H1 (cell line): ENCODE results near the gene TRABD2B. TPM values are rescaled to one million over a fixed set of nuclear protein-coding genes. Genes with fewer than 3 reads are reported as not detected.

Experiments used
- CHD1 ChIP-seq: IDR thresholded peaks from 2 replicates; pipeline ENCODE4 v1.6.1; 2012; ENCODE audit warnings: low read depth, low read length, improper control_type of control experiment
- CHD2 ChIP-seq: IDR thresholded peaks from 2 replicates; pipeline ENCODE4 v1.6.1; 2012; ENCODE audit warnings: low read length, improper control_type of control experiment
- FOSL1 ChIP-seq: IDR thresholded peaks from 2 replicates; pipeline ENCODE4 v1.6.1; 2011; ENCODE audit warnings: mild to moderate bottlenecking, low read depth, low read length, moderate library complexity; ENCODE audit not compliant: insufficient read depth
- GTF2F1 ChIP-seq: IDR thresholded peaks from 2 replicates; pipeline ENCODE4 v1.6.1; 2012; ENCODE audit warnings: low read depth, low read length, improper control_type of control experiment, borderline replicate concordance
- HDAC2 ChIP-seq, 2 experiments: fragments of 300-600 bp in 1 of 2; sonication (generic) in 1 of 2; IDR thresholded peaks; 2 replicates each; pipeline ENCODE4 v1.6.1; 2011 to 2012; ENCODE audit warnings: low read depth in 2 of 2, low read length in 2 of 2, mild to moderate bottlenecking in 2 of 2, moderate library complexity in 2 of 2, borderline replicate concordance in 1 of 2, inconsistent platforms in 1 of 2
- JUND ChIP-seq: IDR thresholded peaks from 2 replicates; pipeline ENCODE4 v1.6.1; 2011; ENCODE audit warnings: mild to moderate bottlenecking, improper control_type of control experiment, low read length
- POU5F1 ChIP-seq: IDR thresholded peaks from 2 replicates; pipeline ENCODE4 v1.6.1; 2011; ENCODE audit warnings: low read depth, mild to moderate bottlenecking, low read length, moderate library complexity
- SP1 ChIP-seq: IDR thresholded peaks from 2 replicates; pipeline ENCODE4 v1.6.1; 2011; ENCODE audit warnings: low read depth, low read length
- TCF12 ChIP-seq: IDR thresholded peaks from 2 replicates; pipeline ENCODE4 v1.6.1; 2011; ENCODE audit warnings: low read depth, mild to moderate bottlenecking, low read length
- polyA plus RNA-seq, 7 experiments: library from polyadenylated mRNA; depleted of rRNA in 3 of 7; stranded (reverse) in 5 of 7; unstranded in 2 of 7; fragments of >200 nt in 5 of 7; fragments of 200-250 nt in 2 of 7; gene quantifications; 1 replicate in 5 of 7; 2 replicates in 1 of 7; 4 replicates in 1 of 7; pipeline versions ENCODE4 v1.2.1 to v1.2.3, GENCODE V29; 2011 to 2013; ENCODE audit warnings: missing spikeins in 2 of 7, mixed read lengths in 2 of 7
- total RNA-seq: library from RNA; stranded (reverse); fragmentation: NEBNext Ultra II Directional; extraction: Animal tissue kit (Norgen Biotek cat#: 25700); gene quantifications from 2 replicates; pipeline ENCODE4 v1.2.1, GENCODE V29; 2021
- TF ChIP-seq, protein P1 (sequence below): fragments of 300-600 bp; sonication (generic); IDR thresholded peaks from 2 replicates; pipeline ENCODE4 v1.7.1; 2012; ENCODE audit warnings: low read length, moderate library complexity, mild to moderate bottlenecking, inconsistent platforms; ENCODE audit not compliant: insufficient replicate concordance
- TF ChIP-seq, protein P2 (sequence below): IDR thresholded peaks from 2 replicates; pipeline ENCODE4 v1.6.1; 2012; ENCODE audit warnings: low read length, inconsistent platforms

Gene TRABD2B
- total and polyA plus RNA-seq, 2 of the 8 experiments (the other 6 are each of a cell fraction or from before 2014, with no cell fraction given): 0.95 to 3.4 TPM

DNA sequence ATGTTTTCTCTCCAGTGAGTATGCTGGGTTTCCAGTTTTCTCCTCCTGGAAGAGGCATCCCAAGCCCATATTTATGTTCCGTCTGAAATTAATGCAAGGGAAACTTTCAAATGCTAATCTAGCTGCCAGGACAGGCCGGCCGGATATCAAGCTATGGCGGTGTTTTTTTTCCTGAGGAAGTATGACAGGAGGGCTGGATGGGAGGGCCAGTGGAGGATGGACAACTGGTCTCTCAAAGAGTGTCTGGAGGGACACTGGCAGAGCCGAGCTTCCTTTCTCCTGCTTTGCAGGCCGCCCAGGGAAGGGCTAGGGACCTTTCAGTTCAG, 212.7 kb downstream of the TRABD2B start (continued):
- TF ChIP-seq, protein P1, sequence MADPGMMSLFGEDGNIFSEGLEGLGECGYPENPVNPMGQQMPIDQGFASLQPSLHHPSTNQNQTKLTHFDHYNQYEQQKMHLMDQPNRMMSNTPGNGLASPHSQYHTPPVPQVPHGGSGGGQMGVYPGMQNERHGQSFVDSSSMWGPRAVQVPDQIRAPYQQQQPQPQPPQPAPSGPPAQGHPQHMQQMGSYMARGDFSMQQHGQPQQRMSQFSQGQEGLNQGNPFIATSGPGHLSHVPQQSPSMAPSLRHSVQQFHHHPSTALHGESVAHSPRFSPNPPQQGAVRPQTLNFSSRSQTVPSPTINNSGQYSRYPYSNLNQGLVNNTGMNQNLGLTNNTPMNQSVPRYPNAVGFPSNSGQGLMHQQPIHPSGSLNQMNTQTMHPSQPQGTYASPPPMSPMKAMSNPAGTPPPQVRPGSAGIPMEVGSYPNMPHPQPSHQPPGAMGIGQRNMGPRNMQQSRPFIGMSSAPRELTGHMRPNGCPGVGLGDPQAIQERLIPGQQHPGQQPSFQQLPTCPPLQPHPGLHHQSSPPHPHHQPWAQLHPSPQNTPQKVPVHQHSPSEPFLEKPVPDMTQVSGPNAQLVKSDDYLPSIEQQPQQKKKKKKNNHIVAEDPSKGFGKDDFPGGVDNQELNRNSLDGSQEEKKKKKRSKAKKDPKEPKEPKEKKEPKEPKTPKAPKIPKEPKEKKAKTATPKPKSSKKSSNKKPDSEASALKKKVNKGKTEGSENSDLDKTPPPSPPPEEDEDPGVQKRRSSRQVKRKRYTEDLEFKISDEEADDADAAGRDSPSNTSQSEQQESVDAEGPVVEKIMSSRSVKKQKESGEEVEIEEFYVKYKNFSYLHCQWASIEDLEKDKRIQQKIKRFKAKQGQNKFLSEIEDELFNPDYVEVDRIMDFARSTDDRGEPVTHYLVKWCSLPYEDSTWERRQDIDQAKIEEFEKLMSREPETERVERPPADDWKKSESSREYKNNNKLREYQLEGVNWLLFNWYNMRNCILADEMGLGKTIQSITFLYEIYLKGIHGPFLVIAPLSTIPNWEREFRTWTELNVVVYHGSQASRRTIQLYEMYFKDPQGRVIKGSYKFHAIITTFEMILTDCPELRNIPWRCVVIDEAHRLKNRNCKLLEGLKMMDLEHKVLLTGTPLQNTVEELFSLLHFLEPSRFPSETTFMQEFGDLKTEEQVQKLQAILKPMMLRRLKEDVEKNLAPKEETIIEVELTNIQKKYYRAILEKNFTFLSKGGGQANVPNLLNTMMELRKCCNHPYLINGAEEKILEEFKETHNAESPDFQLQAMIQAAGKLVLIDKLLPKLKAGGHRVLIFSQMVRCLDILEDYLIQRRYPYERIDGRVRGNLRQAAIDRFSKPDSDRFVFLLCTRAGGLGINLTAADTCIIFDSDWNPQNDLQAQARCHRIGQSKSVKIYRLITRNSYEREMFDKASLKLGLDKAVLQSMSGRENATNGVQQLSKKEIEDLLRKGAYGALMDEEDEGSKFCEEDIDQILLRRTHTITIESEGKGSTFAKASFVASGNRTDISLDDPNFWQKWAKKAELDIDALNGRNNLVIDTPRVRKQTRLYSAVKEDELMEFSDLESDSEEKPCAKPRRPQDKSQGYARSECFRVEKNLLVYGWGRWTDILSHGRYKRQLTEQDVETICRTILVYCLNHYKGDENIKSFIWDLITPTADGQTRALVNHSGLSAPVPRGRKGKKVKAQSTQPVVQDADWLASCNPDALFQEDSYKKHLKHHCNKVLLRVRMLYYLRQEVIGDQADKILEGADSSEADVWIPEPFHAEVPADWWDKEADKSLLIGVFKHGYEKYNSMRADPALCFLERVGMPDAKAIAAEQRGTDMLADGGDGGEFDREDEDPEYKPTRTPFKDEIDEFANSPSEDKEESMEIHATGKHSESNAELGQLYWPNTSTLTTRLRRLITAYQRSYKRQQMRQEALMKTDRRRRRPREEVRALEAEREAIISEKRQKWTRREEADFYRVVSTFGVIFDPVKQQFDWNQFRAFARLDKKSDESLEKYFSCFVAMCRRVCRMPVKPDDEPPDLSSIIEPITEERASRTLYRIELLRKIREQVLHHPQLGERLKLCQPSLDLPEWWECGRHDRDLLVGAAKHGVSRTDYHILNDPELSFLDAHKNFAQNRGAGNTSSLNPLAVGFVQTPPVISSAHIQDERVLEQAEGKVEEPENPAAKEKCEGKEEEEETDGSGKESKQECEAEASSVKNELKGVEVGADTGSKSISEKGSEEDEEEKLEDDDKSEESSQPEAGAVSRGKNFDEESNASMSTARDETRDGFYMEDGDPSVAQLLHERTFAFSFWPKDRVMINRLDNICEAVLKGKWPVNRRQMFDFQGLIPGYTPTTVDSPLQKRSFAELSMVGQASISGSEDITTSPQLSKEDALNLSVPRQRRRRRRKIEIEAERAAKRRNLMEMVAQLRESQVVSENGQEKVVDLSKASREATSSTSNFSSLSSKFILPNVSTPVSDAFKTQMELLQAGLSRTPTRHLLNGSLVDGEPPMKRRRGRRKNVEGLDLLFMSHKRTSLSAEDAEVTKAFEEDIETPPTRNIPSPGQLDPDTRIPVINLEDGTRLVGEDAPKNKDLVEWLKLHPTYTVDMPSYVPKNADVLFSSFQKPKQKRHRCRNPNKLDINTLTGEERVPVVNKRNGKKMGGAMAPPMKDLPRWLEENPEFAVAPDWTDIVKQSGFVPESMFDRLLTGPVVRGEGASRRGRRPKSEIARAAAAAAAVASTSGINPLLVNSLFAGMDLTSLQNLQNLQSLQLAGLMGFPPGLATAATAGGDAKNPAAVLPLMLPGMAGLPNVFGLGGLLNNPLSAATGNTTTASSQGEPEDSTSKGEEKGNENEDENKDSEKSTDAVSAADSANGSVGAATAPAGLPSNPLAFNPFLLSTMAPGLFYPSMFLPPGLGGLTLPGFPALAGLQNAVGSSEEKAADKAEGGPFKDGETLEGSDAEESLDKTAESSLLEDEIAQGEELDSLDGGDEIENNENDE: no peak
- no peak for TF ChIP-seq FOSL1
- no peak for TF ChIP-seq SP1
- TF ChIP-seq, protein P2, sequence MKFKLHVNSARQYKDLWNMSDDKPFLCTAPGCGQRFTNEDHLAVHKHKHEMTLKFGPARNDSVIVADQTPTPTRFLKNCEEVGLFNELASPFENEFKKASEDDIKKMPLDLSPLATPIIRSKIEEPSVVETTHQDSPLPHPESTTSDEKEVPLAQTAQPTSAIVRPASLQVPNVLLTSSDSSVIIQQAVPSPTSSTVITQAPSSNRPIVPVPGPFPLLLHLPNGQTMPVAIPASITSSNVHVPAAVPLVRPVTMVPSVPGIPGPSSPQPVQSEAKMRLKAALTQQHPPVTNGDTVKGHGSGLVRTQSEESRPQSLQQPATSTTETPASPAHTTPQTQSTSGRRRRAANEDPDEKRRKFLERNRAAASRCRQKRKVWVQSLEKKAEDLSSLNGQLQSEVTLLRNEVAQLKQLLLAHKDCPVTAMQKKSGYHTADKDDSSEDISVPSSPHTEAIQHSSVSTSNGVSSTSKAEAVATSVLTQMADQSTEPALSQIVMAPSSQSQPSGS: no peak
- no peak for TF ChIP-seq CHD2
- TF ChIP-seq GTF2F1: no peak
- TF ChIP-seq POU5F1: no peak
- TF ChIP-seq CHD1: no peak
- no peak for TF ChIP-seq TCF12
- no peak for TF ChIP-seq JUND
- no peak for TF ChIP-seq HDAC2 (IDR thresholded peaks at IDR 0.05; ENCODE audit: borderline replicate concordance in 1 of 2, low read depth in 2 of 2, low read length in 2 of 2)
